AG09309 (cell line): Measurements from ENCODE around the gene DHX30.
A peak's percentile ranks its signal among the peaks of the same experiment; 100 is the strongest.

Experiments used
- DNase-seq: peaks from one replicate; pipeline ENCODE4 v3.0.0-alpha.2; 2010; ENCODE audit warnings: low read depth
- H3K4me3 ChIP-seq: 2 replicates; pipeline ENCODE4 v1.5.1; 2011; ENCODE audit warnings: mild to moderate bottlenecking, low read depth, low read length, moderate library complexity; ENCODE audit not compliant: control insufficient read depth
- TF ChIP-seq, protein P1 (sequence below): IDR thresholded peaks from 2 replicates; pipeline ENCODE4 v1.5.1; 2011; ENCODE audit warnings: mild to moderate bottlenecking, low read depth, low read length, inconsistent platforms; ENCODE audit not compliant: insufficient read depth, control insufficient read depth; ENCODE audit errors: missing control alignments

DHX30 gene

DNA sequence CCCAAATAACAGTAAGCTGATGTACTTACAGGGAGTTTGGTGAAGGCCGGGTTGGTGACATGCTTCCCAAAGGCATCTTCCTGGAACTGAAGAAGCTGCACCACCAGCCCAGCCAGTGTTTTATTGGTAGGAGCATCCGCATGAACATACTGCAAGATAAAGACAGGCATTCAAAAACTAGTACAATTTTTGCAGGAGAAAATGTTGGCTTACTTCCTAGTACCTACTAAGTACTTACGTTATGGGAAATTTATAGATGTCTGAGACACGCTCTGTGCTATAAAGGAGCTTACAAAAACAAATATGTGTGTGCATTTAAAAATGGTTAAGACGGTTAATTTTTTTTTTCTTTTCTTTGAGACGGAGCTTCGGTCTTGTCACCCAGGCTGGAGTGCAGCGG lies 30.1 kb upstream of the DHX30 start:
- DNase-seq = no peak
- TF ChIP-seq, protein P1, sequence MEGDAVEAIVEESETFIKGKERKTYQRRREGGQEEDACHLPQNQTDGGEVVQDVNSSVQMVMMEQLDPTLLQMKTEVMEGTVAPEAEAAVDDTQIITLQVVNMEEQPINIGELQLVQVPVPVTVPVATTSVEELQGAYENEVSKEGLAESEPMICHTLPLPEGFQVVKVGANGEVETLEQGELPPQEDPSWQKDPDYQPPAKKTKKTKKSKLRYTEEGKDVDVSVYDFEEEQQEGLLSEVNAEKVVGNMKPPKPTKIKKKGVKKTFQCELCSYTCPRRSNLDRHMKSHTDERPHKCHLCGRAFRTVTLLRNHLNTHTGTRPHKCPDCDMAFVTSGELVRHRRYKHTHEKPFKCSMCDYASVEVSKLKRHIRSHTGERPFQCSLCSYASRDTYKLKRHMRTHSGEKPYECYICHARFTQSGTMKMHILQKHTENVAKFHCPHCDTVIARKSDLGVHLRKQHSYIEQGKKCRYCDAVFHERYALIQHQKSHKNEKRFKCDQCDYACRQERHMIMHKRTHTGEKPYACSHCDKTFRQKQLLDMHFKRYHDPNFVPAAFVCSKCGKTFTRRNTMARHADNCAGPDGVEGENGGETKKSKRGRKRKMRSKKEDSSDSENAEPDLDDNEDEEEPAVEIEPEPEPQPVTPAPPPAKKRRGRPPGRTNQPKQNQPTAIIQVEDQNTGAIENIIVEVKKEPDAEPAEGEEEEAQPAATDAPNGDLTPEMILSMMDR = no peak
- H3K4me3 ChIP-seq = no peak overlapping the region

DNA sequence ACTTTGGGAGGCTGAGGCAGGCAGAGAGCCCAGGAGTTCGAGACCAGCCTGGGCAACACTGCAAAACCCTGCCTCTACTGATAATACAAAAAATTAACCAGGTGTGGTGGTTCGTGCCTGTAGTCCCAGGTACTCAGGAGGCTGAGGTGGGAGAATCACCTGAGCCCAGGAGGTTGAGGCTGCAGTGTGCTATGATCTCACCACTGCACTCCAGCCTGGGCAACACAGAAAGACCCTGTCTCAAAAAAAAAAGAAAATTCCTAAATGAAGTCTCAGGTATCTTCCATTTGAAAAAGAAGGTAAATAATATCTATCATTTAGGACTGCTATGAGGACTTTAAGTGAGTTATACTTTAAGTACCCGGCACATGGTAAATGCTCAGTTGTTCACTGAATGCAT lies 24.2 kb upstream of the DHX30 start:
- TF ChIP-seq, protein P1 = no peak
- no peak overlapping the region for H3K4me3 ChIP-seq
- no peak for DNase-seq

GRCh38 chr3:47780741-47781684 lies 21.9 kb upstream of the DHX30 start:
- peak overlapping the region; percentile 84 for H3K4me3 ChIP-seq
- TF ChIP-seq, protein P1 = no peak
- no peak for DNase-seq

GRCh38 chr3:47781685-47782445 lies 21.1 kb upstream of the DHX30 start, which contains the start of gene SMARCC1:
Gene SMARCC1 (minus strand): TSS chr3:47781893. CDS start chr3:47781797, 96 bp downstream.
- peak; percentile 80 for DNase-seq
- TF ChIP-seq, protein P1 = no peak
- peak within 1 kb of the TSS; percentile 84 for H3K4me3 ChIP-seq

GRCh38 chr3:47782446-47783308 lies 20.3 kb upstream of the DHX30 start:
- peak overlapping the region; percentile 84 for H3K4me3 ChIP-seq
- TF ChIP-seq, protein P1 = no peak
- no peak for DNase-seq

DNA sequence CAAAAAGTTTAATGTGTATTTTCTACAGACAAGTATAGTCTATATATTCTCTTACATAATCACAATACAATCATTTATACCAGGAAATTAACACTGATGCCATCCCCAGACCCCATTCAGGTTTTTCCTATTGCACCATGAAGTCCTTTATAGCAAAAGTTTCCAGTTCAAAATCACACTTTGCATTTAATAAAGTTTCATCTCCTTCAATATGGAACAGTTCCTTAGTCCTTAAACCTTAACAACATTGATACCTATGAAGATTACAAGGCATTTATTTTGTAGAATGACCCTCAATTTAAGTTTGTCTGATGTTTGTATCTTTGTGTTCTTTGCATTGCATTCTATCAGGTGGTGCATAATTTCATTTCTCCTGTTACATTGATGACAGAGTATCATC lies 19.3 kb upstream of the DHX30 start:
- H3K4me3 ChIP-seq = no peak overlapping the region
- TF ChIP-seq, protein P1 = no peak
- DNase-seq = no peak
